B cell (primary cell): ENCODE measurements around the gene METTL17. TPM values are rescaled to one million over a fixed set of nuclear protein-coding genes. Genes with fewer than 3 reads are reported as not detected.
"Not testable (repeated sequence)": the region's sequence is repeated elsewhere in the genome, so short reads cannot be mapped to it uniquely, and the experiment has no call there.

Source experiments
- ATAC-seq: fragments of 200-7000 bp; cut with Tn5 transposase; one replicate; pipeline ENCODE4 v1.10.0; 2021; ENCODE audit warnings: low read depth, mild to moderate bottlenecking, moderate number of reproducible peaks, moderate library complexity
- CTCF ChIA-PET: fragments of 350-600 bp; sonication (Branson Sonifier 250); formaldehyde crosslinking; loops from one replicate; lab custom pipeline; 2021; ENCODE audit warnings: antibody characterized with exemption, inconsistent platforms; lab: Charles Lee
- POLR2A ChIA-PET: fragments of 350-600 bp; sonication (Branson Sonifier 250); formaldehyde crosslinking; loops from one replicate; lab custom pipeline; 2021; ENCODE audit warnings: antibody characterized with exemption; lab: Charles Lee
- DNase-seq: peaks from one replicate; pipeline ENCODE4 v3.0.0; 2013
- H2AFZ ChIP-seq: 2 replicates; pipeline ENCODE4 v1.6.1; 2012; ENCODE audit warnings: mild to moderate bottlenecking, low read depth, low read length; ENCODE audit not compliant: insufficient read depth, poor library complexity, severe bottlenecking
- H3K27ac ChIP-seq, 2 donors: 1 replicate in 1 of 2; 2 replicates in 1 of 2; pipeline ENCODE4 v1.5.1; 2012 to 2013; ENCODE audit warnings: low read length in 2 of 2, mild to moderate bottlenecking in 2 of 2, moderate library complexity in 1 of 2
- H3K27me3 ChIP-seq, 4 experiments: fragments of 200-600 bp in 1 of 4; sonication (generic) in 1 of 4; replicated peaks in 1 of 4; 1 replicate in 2 of 4; 2 replicates in 2 of 4; pipeline versions ENCODE4 v1.6.1 to v1.7.0; 2013 to 2016; ENCODE audit warnings: low read length in 3 of 4, mild to moderate bottlenecking in 2 of 4, mixed read lengths in 1 of 4, moderate library complexity in 1 of 4; ENCODE audit not compliant: insufficient read depth in 4 of 4, control insufficient read depth in 3 of 4; ENCODE audit errors: control extremely low read depth in 1 of 4
- H3K36me3 ChIP-seq, 2 experiments: replicated peaks in 1 of 2; 1 replicate in 1 of 2; 2 replicates in 1 of 2; pipeline versions ENCODE4 v1.6.1 to v1.7.1; 2013; ENCODE audit warnings: low read length in 1 of 2; ENCODE audit not compliant: insufficient read depth in 2 of 2, control insufficient read depth in 1 of 2; ENCODE audit errors: control extremely low read depth in 1 of 2, extremely low read depth in 1 of 2
- H3K4me1 ChIP-seq, 2 donors: fragments of 200-600 bp in 1 of 2; sonication (generic) in 1 of 2; 1 replicate in 1 of 2; 2 replicates in 1 of 2; pipeline versions ENCODE4 v1.5.1 to v1.6.1; 2013 to 2017; ENCODE audit warnings: low read length in 2 of 2; ENCODE audit not compliant: control insufficient read depth in 2 of 2, insufficient read depth in 2 of 2
- H3K4me2 ChIP-seq: replicated peaks from 2 replicates; pipeline ENCODE3; 2012; ENCODE audit warnings: mild to moderate bottlenecking, low read depth, low read length; ENCODE audit not compliant: poor library complexity, severe bottlenecking
- H3K4me3 ChIP-seq, 5 experiments: fragments of 200-600 bp in 1 of 5; sonication (generic) in 1 of 5; 1 replicate in 3 of 5; 2 replicates in 2 of 5; pipeline versions ENCODE4 v1.5.1 to v1.7.0; 2011 to 2016; ENCODE audit warnings: low read length in 4 of 5, mild to moderate bottlenecking in 4 of 5, low read depth in 2 of 5, control low read depth in 1 of 5, moderate library complexity in 1 of 5; ENCODE audit not compliant: insufficient read depth in 1 of 5; ENCODE audit errors: control extremely low read depth in 1 of 5, extremely low read depth in 1 of 5
- H3K79me2 ChIP-seq: fragments of 200-600 bp; sonication (generic); one replicate; pipeline ENCODE4 v1.6.0; 2016; ENCODE audit warnings: low read length; ENCODE audit not compliant: control insufficient read depth, insufficient read depth
- H3K9ac ChIP-seq: fragments of 200-600 bp; sonication (generic); 2 replicates; pipeline ENCODE4 v1.6.1; 2017; ENCODE audit warnings: mild to moderate bottlenecking, low read length, moderate library complexity
- H3K9me3 ChIP-seq, 3 donors: one replicate each; pipeline versions ENCODE4 v1.6.1 to v1.7.1; 2013; ENCODE audit warnings: low read length in 2 of 3; ENCODE audit not compliant: control insufficient read depth in 2 of 3, insufficient read depth in 1 of 3; ENCODE audit errors: control extremely low read depth in 1 of 3
- H4K20me1 ChIP-seq: 2 replicates; pipeline ENCODE4 v1.6.0; 2012; ENCODE audit warnings: mild to moderate bottlenecking, low read length; ENCODE audit not compliant: insufficient read depth, control insufficient read depth, poor library complexity, severe bottlenecking
- H3K27ac Mint-ChIP-seq: one replicate; pipeline ENCODE4 v1.8.0; 2021; ENCODE audit warnings: mixed read lengths
- H3K27me3 Mint-ChIP-seq: one replicate; pipeline ENCODE4 v1.8.0; 2021; ENCODE audit warnings: mixed read lengths
- H3K4me1 Mint-ChIP-seq: one replicate; pipeline ENCODE4 v1.8.0; 2021; ENCODE audit warnings: mixed read lengths
- H3K4me3 Mint-ChIP-seq: one replicate; pipeline ENCODE4 v1.8.0; 2021; ENCODE audit warnings: mixed read lengths
- H3K9me3 Mint-ChIP-seq: one replicate; pipeline ENCODE4 v1.8.0; 2022; ENCODE audit warnings: mixed read lengths; ENCODE audit not compliant: insufficient read depth
- CTCF ChIP-seq: fragments of 200-600 bp; IDR thresholded peaks from one replicate; pipeline ENCODE4 v1.8.0; 2022; ENCODE audit warnings: antibody characterized with exemption, mild to moderate bottlenecking
- EZH2 ChIP-seq: IDR thresholded peaks from 2 replicates; pipeline ENCODE4 v1.6.1; 2012; ENCODE audit warnings: borderline replicate concordance, low read depth, mild to moderate bottlenecking, moderate library complexity, low read length; ENCODE audit not compliant: insufficient read depth, poor library complexity, severe bottlenecking
- WGBS: methylation state at CpG from one replicate; pipeline ENCODE4 v1.1.5; 2013; ENCODE audit warnings: missing lambda C conversion rate; ENCODE audit not compliant: insufficient coverage; 5-methylcytosine and 5-hydroxymethylcytosine counted together
- intact Hi-C: fragments of 100-400 bp; cut with micrococcal nuclease; formaldehyde crosslinking; loops from one replicate; pipeline ENCODE4 v1.10.0; 2022
- polyA plus RNA-seq: library from polyadenylated mRNA; depleted of rRNA; stranded (reverse); fragments of >200 nt; gene quantifications from 2 replicates; pipeline ENCODE4 v1.2.3, GENCODE V29; 2012
- total RNA-seq, 2 donors: library from RNA; stranded (reverse); fragments of 120-200 nt in 1 of 2; gene quantifications; 1 replicate in 1 of 2; 2 replicates in 1 of 2; pipeline versions ENCODE4 v1.2.3 to v1.2.4, GENCODE V29; 2013 to 2022

The METTL17 gene
- total and polyA plus RNA-seq, 2 donors (not counting 1 experiment from before 2014, with no cell fraction given): 116 to 201 TPM

DNA sequence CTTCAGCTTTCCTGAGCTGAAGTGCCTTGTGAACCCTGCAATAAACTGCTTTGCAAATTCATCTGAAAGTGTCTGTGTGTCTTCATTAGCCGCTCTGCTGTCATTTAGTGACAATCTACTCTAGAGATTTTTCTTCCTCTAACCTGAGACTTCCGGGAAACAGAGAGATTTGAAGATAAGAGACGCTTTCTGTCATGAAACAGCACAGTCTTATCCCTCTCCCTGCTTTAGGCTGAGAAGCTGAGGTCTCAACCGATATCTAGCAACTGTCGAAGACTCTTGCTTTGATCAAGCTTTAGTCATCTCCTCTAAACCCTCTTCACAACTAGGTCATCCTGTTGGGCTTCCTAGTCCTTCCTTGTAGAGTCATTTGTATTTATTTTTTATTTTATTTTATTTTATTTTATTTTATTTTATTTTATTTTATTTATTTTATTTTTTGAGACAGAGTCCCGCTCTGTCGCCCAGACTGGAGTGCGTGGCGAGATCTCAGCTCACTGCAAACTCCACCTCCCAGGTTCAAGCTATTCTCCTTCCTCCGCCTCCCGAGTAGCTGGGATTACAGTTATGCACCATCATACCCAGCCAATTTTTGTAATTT, 33.3 kb upstream of the METTL17 start:
- Mint-ChIP-seq H3K27me3 (peaks cover 30% of the 10 kb centered on the region), H3K27ac (no peak overlapping the region), H3K9me3 (no peaks in the 10 kb centered on the region), H3K4me1 (peaks cover 8% of the 10 kb centered on the region), H3K4me3 (no peak overlapping the region)
- peaks cover 0 to 2% of the 10 kb centered on the region in 2 donors for H3K4me1 ChIP-seq
- no peak for DNase-seq
- 100% methylated on average over 1 of the region's 11 CpGs for WGBS
- H3K9ac ChIP-seq: no peak overlapping the region
- no peak overlapping the region for H2AFZ ChIP-seq
- H3K36me3 ChIP-seq: no peaks in the 10 kb centered on the region
- intact Hi-C loops: no loop called here
- H4K20me1 ChIP-seq: no peaks in the 10 kb centered on the region
- no peak overlapping the region for H3K4me3 ChIP-seq
- H3K27me3 ChIP-seq: peaks cover 0 to 4% (median 3%) of the 10 kb centered on the region in 4 experiments
- no peaks in the 10 kb centered on the region for H3K79me2 ChIP-seq
- ChIA-PET POLR2A (no interaction called here), CTCF (interaction anchor here (2.7 kb wide), 1 partner anchor 14 kb away, joined by 8 read pairs; no protein-coding TSS in a partner anchor)
- TF ChIP-seq CTCF: no peak
- no peak for TF ChIP-seq EZH2
- no peak overlapping the region for H3K27ac ChIP-seq
- H3K9me3 ChIP-seq: no peaks in the 10 kb centered on the region
- H3K4me2 ChIP-seq: no peak overlapping the region
- no peak for ATAC-seq

- H3K9me3 Mint-ChIP-seq, H3K4me3 ChIP-seq, H3K9ac ChIP-seq, DNase-seq, H3K79me2 ChIP-seq, H4K20me1 ChIP-seq, H3K27me3 ChIP-seq, H3K4me3 Mint-ChIP-seq, H3K4me1 ChIP-seq, H3K27ac ChIP-seq, intact Hi-C loops, H3K9me3 ChIP-seq, H3K27ac Mint-ChIP-seq, H3K36me3 ChIP-seq, H3K4me2 ChIP-seq, H2AFZ ChIP-seq, ATAC-seq, POLR2A ChIA-PET: not testable (repeated sequence)
- CTCF ChIA-PET: interaction anchor here (1.2 to 4.9 kb wide), 3 partner anchors 9 to 100 kb away, joined by 3 to 67 read pairs (median 4); no protein-coding TSS in a partner anchor
- H3K27me3 Mint-ChIP-seq: peaks cover 28% of the 10 kb centered on the region
- H3K4me1 Mint-ChIP-seq: peaks cover 12% of the 10 kb centered on the region
Observed at GRCh38 chr14:20958946-20959345, 30.8 kb upstream of the METTL17 start.
